CD4-positive, alpha-beta memory T cell (primary cell): ENCODE results near the gene CORO7. TPM values are rescaled to one million over a fixed set of nuclear protein-coding genes. Genes with fewer than 3 reads are reported as not detected.

Experiments used
- CTCF ChIA-PET: fragments of 350-600 bp; sonication (Branson Sonifier 250); formaldehyde crosslinking; loops from one replicate; lab custom pipeline; 2021; ENCODE audit warnings: inconsistent platforms; ENCODE audit not compliant: partially characterized antibody; lab: Charles Lee
- POLR2A ChIA-PET: fragments of 350-600 bp; sonication (Branson Sonifier 250); formaldehyde crosslinking; loops from one replicate; lab custom pipeline; 2021; ENCODE audit not compliant: partially characterized antibody; lab: Charles Lee
- DNase-seq, 5 donors: peaks; one replicate each; pipeline versions ENCODE4 v3.0.0 to v3.0.0-alpha.2; 2020 to 2022; ENCODE audit warnings: mixed read lengths in 1 of 5
- H3K27ac ChIP-seq: one replicate; pipeline ENCODE4 v1.7.0; 2013; ENCODE audit warnings: low read depth, low read length
- H3K27me3 ChIP-seq: 2 replicates; pipeline ENCODE4 v1.7.0; 2013; ENCODE audit warnings: mild to moderate bottlenecking, low read length, moderate library complexity; ENCODE audit not compliant: insufficient read depth
- H3K36me3 ChIP-seq: 2 replicates; pipeline ENCODE4 v1.7.0; 2013; ENCODE audit warnings: mild to moderate bottlenecking, low read length, moderate library complexity; ENCODE audit not compliant: insufficient read depth
- H3K4me1 ChIP-seq: 2 replicates; pipeline ENCODE4 v1.7.0; 2013; ENCODE audit warnings: mild to moderate bottlenecking, low read length, moderate library complexity; ENCODE audit not compliant: insufficient read depth
- H3K4me3 ChIP-seq, 2 donors: one replicate each; pipeline ENCODE4 v1.7.0; 2013; ENCODE audit warnings: low read length in 2 of 2, mild to moderate bottlenecking in 1 of 2
- H3K9me3 ChIP-seq, 2 donors: one replicate each; pipeline ENCODE4 v1.7.0; 2013; ENCODE audit warnings: low read length in 2 of 2, control low read depth in 1 of 2; ENCODE audit not compliant: control insufficient read depth in 1 of 2
- H3K27ac Mint-ChIP-seq, 7 donors: one replicate each; pipeline ENCODE4 v1.8.0; 2020 to 2021; ENCODE audit warnings: mixed read lengths in 7 of 7, mild to moderate bottlenecking in 6 of 7, inconsistent platforms in 3 of 7, moderate library complexity in 3 of 7
- H3K27me3 Mint-ChIP-seq, 2 donors: one replicate each; pipeline ENCODE4 v1.8.0; 2020 to 2021; ENCODE audit warnings: mixed read lengths in 2 of 2
- H3K36me3 Mint-ChIP-seq, 2 donors: one replicate each; pipeline ENCODE4 v1.8.0; 2020 to 2021; ENCODE audit warnings: mixed read lengths in 2 of 2, inconsistent platforms in 1 of 2, mild to moderate bottlenecking in 1 of 2
- H3K4me1 Mint-ChIP-seq, 4 donors: one replicate each; pipeline ENCODE4 v1.8.0; 2020 to 2021; ENCODE audit warnings: mixed read lengths in 4 of 4, mild to moderate bottlenecking in 1 of 4
- H3K4me3 Mint-ChIP-seq, 8 donors: one replicate each; pipeline ENCODE4 v1.8.0; 2020 to 2021; ENCODE audit warnings: mixed read lengths in 8 of 8, mild to moderate bottlenecking in 7 of 8, moderate library complexity in 6 of 8, inconsistent platforms in 3 of 8
- H3K9me3 Mint-ChIP-seq, 8 donors: one replicate each; pipeline ENCODE4 v1.8.0; 2020 to 2021; ENCODE audit warnings: mixed read lengths in 8 of 8, mild to moderate bottlenecking in 5 of 8, inconsistent platforms in 3 of 8, moderate library complexity in 1 of 8
- intact Hi-C: fragments of 100-400 bp; cut with micrococcal nuclease; formaldehyde crosslinking; loops from one replicate; pipeline ENCODE4 v1.15.1; 2023
- polyA plus RNA-seq, 2 donors: library from polyadenylated mRNA; unstranded; fragments of 300-500 nt; fragmentation: Illumina TruSeq; gene quantifications; one replicate each; pipeline ENCODE4 v1.2.3, GENCODE V29; 2021
- total RNA-seq, 2 experiments: library from RNA; stranded (reverse); gene quantifications; one replicate each; pipeline ENCODE4 v1.2.3, GENCODE V29; 2021

The CORO7 gene
- total and polyA plus RNA-seq, 4 experiments from 2014 or later = 48.2 to 184 (median 157) TPM

DNA sequence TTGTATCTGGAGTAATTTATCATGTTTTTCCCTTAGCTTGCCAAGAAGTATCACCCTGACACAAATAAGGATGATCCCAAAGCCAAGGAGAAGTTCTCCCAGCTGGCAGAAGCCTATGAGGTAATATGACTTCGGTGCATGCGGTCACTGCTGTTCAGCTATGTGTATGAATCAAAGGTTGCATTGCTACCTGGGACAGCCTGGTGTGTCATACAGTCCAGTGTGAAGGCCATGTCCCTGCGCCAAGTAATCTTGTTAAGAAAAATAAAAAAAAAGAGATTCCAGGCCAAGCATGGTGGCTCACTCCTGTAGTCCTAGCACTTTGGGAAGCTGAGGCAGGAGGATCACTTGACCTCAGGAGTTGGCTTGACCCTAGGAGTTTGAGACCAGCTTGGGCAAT is 21.0 kb upstream of the CORO7 start:
- Histone ChIP-seq H3K27ac (no peak overlapping the region), H3K36me3 (peaks cover 60% of the 10 kb centered on the region), H3K27me3 (no peaks in the 10 kb centered on the region), H3K9me3 (no peaks in the 10 kb centered on the region), H3K4me1 (no peaks in the 10 kb centered on the region), H3K4me3 (no peak overlapping the region)
- Mint-ChIP-seq H3K36me3 (peaks cover 39 to 65% of the 10 kb centered on the region in 2 donors), H3K27ac (no peak overlapping the region), H3K4me3 (no peak overlapping the region), H3K9me3 (no peaks in the 10 kb centered on the region), H3K27me3 (no peaks in the 10 kb centered on the region), H3K4me1 (peaks cover 0 to 11% (median 9%) of the 10 kb centered on the region in 4 donors)
- no peak for DNase-seq
- ChIA-PET POLR2A (interaction anchor here (0.6 to 1.1 kb wide), 3 partner anchors 21 to 31 kb away, joined by 3 read pairs; no protein-coding TSS in a partner anchor), CTCF (no interaction called here)
- intact Hi-C loops = no loop called here

DNA sequence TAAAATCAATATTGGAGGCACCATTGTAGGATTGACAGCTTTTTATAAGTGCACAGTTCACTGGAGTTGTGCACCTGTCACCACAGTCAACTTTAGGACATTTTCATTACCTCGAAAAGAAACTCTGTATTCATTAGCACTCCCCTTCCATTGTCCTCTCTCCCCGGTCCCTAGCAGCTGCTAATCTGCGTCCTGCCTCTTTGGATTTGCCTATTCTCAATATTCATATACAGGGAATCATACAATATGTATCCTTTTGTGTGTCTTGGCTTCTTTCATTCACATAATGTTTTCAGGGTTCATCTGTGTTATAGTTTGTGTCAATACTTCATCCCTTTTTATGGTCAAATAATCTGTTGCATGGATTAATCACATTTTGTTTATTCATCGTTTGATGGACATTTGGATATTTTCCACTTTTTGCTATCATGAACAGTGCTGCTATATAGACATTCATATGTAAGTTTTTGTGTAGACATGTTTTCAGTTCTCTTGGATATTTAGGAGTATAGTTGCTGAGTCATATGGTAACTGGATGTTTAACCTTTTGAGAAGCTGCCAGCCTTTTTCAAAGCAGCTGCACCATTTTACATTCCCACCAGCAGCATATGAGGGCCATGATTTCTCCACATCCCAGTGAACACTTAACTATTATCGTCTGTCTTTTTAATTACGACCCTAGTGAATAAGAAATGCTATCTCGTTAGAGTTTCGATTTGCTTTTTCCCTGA is 19.1 kb upstream of the CORO7 start:
- intact Hi-C loops = no loop called here
- no peak for DNase-seq
- Mint-ChIP-seq H3K4me3 (no peak overlapping the region), H3K9me3 (no peaks in the 10 kb centered on the region), H3K27ac (peak overlapping the region in 4 of 7 donors; percentile 10 to 17 (median 16)), H3K4me1 (peaks cover 0 to 19% (median 10%) of the 10 kb centered on the region in 4 donors), H3K27me3 (no peaks in the 10 kb centered on the region), H3K36me3 (peaks cover 28 to 57% of the 10 kb centered on the region in 2 donors)
- ChIA-PET CTCF (interaction anchor here (1.4 kb wide), 1 partner anchor 33 kb away, joined by 9 read pairs; no protein-coding TSS in a partner anchor), POLR2A (interaction anchor here (0.6 to 1.8 kb wide), 4 partner anchors 9 to 37 kb away, joined by 3 to 4 read pairs (median 4); no protein-coding TSS in a partner anchor)
- Histone ChIP-seq H3K27me3 (no peaks in the 10 kb centered on the region), H3K4me1 (no peaks in the 10 kb centered on the region), H3K36me3 (peaks cover 42% of the 10 kb centered on the region), H3K4me3 (no peak overlapping the region), H3K9me3 (no peaks in the 10 kb centered on the region), H3K27ac (no peak overlapping the region)

DNA sequence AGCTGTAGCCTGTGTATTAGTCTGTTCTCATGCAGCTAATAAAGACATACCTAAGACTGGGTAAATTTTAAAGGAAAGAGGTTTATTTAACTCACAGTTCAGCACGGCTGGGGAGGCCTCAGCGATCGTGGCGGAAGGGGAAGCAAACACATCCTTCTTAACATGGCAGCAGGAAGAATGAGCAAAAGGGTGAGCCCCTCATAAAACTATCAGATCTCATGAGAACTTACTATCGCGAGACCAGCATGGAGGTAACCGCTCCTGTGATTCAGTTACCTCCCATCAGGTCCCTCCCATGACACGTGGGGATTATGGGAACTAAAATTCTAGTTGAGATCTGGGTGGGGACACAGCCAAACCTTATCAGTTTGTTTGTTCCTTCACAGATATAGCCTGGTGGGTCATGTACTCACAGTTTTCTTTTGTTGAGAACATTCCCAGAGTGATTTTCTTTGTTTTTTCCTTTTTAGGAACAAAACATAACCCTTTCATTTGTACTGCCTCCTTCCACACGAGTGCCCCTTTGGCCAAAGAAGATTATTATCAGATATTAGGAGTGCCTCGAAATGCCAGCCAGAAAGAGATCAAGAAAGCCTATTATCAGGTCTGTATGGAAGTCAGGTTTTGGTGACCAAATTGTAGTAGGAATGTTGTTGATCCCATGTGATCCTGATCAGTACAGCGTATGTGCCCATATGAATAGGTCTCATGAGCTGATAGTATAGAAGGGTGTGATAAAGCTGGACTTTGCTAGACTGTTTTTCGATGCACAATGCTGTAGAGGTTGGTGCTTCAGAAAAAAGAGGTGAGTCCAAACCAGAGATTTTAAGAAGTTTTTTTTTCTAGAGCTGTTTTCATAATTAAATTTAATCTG is 17.8 kb upstream of the CORO7 start:
- CTCF ChIA-PET = interaction anchor here (0.8 to 1.4 kb wide), 3 partner anchors 15 to 32 kb away, joined by 3 to 9 read pairs (median 3); no protein-coding TSS in a partner anchor
- intact Hi-C loops = no loop called here
- Mint-ChIP-seq H3K27me3 (no peaks in the 10 kb centered on the region), H3K36me3 (peaks cover 22 to 55% of the 10 kb centered on the region in 2 donors), H3K4me3 (no peak overlapping the region), H3K9me3 (no peaks in the 10 kb centered on the region), H3K4me1 (peaks cover 0 to 14% (median 7%) of the 10 kb centered on the region in 4 donors), H3K27ac (peak overlapping the region in 4 of 7 donors; percentile 7 to 60 (median 38))
- Histone ChIP-seq H3K27me3 (no peaks in the 10 kb centered on the region), H3K9me3 (no peaks in the 10 kb centered on the region), H3K27ac (no peak overlapping the region), H3K4me3 (no peak overlapping the region), H3K36me3 (peaks cover 30% of the 10 kb centered on the region), H3K4me1 (no peaks in the 10 kb centered on the region)
- POLR2A ChIA-PET = interaction anchor here (0.5 to 1.8 kb wide), 6 partner anchors 8 to 115 kb away, joined by 3 to 4 read pairs (median 4); partner anchors contain the start of gene CDIP1
- DNase-seq = no peak

DNA sequence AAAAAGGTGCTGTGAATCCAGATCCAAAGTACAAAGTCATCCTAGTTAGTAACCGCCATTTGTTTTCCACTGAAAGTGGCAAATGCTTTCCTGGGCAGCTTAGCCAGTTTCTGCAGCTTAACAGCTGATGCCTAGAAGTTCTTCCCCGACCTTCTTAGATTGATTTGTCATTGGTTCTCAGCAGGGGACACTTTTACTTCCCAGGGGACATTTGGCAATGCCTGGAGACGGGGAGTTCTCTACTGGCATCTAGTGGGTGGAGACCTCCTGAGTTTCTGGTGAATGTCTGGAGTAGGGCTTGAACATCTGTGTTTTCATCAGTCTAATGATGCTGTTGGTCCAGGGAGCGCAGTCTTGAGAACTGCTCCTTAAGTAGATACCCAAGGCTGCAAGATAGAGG is 16.8 kb upstream of the CORO7 start:
- no peak overlapping the region for H3K4me3 Mint-ChIP-seq

DNA sequence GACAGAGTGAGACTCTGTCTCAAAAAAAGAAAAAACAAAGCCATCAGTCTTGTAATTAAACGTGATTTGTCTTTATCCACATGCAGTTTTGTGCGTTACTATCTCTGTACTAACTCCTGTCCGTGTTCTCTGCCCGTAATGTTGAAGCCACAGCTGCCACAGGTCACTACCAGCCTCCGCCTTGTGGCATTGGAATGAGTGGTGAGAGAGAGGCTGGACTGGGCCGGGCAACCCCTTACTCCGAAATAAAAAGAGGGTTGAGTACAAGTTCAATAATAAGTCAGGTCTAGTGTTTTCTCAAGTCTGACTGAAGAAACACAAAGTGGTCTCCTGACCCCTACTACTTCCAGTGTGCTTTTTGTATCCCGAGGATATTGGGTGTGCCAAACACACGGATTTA is 14.6 kb upstream of the CORO7 start:
- Mint-ChIP-seq H3K27ac (peak overlapping the region in 3 of 7 donors; percentile 12 to 76 (median 41)), H3K4me1 (peaks cover 16 to 34% (median 22%) of the 10 kb centered on the region in 4 donors), H3K36me3 (peaks cover 12 to 48% of the 10 kb centered on the region in 2 donors), H3K27me3 (no peaks in the 10 kb centered on the region), H3K9me3 (no peaks in the 10 kb centered on the region), H3K4me3 (no peak overlapping the region)
- intact Hi-C loops = no loop called here
- Histone ChIP-seq H3K4me1 (peaks cover 22% of the 10 kb centered on the region), H3K9me3 (no peaks in the 10 kb centered on the region), H3K27me3 (no peaks in the 10 kb centered on the region), H3K36me3 (peaks cover 12% of the 10 kb centered on the region), H3K27ac (no peak overlapping the region), H3K4me3 (no peak overlapping the region)
- no peak for DNase-seq
- POLR2A ChIA-PET = no interaction called here
- CTCF ChIA-PET = no interaction called here

More for the DNA sequence above, 16.8 kb upstream of the CORO7 start:
- Histone ChIP-seq H3K36me3 (peaks cover 30% of the 10 kb centered on the region), H3K27ac (no peak overlapping the region), H3K4me3 (no peak overlapping the region), H3K27me3 (no peaks in the 10 kb centered on the region), H3K9me3 (no peaks in the 10 kb centered on the region), H3K4me1 (peaks cover 2% of the 10 kb centered on the region)
- intact Hi-C loops = no loop called here
- Mint-ChIP-seq H3K9me3 (no peaks in the 10 kb centered on the region), H3K4me1 (peaks cover 4 to 17% (median 9%) of the 10 kb centered on the region in 4 donors), H3K36me3 (peaks cover 22 to 55% of the 10 kb centered on the region in 2 donors), H3K27ac (peak overlapping the region in 3 of 7 donors; percentile 5 to 81 (median 65)), H3K27me3 (no peaks in the 10 kb centered on the region)
- no peak for DNase-seq
- ChIA-PET POLR2A (no interaction called here), CTCF (interaction anchor here (0.8 to 1.3 kb wide), 2 partner anchors 16 to 23 kb away, joined by 3 read pairs; no protein-coding TSS in a partner anchor)

DNA sequence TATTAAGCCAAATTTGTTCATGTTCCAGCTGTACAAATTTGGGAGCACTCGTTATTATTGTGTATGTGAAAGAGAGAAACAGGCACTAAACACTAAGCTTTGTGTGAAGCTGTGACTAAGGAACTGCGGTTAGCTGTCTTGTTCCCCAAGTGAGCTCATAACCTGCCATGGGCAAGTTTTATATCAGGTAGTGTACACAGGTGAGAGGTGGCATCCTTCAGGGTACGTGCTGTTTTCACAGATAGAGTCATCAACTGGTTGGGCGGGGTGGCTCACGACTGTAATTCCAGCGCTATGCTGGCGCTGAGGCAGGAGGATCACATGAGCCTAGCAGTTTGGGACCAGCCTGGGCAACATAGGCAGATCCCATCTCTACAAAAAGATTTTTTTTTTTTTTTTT is 12.1 kb upstream of the CORO7 start:
- H3K4me1 Mint-ChIP-seq = peaks cover 16 to 42% (median 29%) of the 10 kb centered on the region in 4 donors
- intact Hi-C loops = no loop called here
- Histone ChIP-seq H3K27me3 (no peaks in the 10 kb centered on the region), H3K9me3 (no peaks in the 10 kb centered on the region), H3K36me3 (peaks cover 1% of the 10 kb centered on the region), H3K4me3 (no peak overlapping the region), H3K4me1 (peaks cover 28% of the 10 kb centered on the region), H3K27ac (no peak overlapping the region)
- peak overlapping the region in 1 of 8 donors; percentile 34 for H3K4me3 Mint-ChIP-seq
- DNase-seq = no peak
- H3K9me3 Mint-ChIP-seq = no peaks in the 10 kb centered on the region
- ChIA-PET POLR2A (interaction anchor here (0.8 to 4.6 kb wide), 4 partner anchors 13 to 77 kb away, joined by 3 to 52 read pairs (median 4); partner anchors contain the start of genes CORO7 and HMOX2), CTCF (interaction anchor here (1.0 to 1.5 kb wide), 2 partner anchors 26 to 69 kb away, joined by 3 to 4 read pairs; no protein-coding TSS in a partner anchor)
- peaks cover 0 to 35% of the 10 kb centered on the region in 2 donors for H3K36me3 Mint-ChIP-seq
- H3K27ac Mint-ChIP-seq = peak overlapping the region in 5 of 7 donors; percentile 29 to 77 (median 72)
- no peaks in the 10 kb centered on the region for H3K27me3 Mint-ChIP-seq
